ENCODE measurements around the gene GALNT14. TPM values are rescaled to one million over a fixed set of nuclear protein-coding genes. Genes with fewer than 3 reads are reported as not detected.

The GALNT14 gene
- total and polyA plus RNA-seq, 2 of the 13 experiments (the other 11 are each of a cell fraction or from before 2014, with no cell fraction given) = not detected

- POLR2A ChIA-PET = no interaction called here
- no peak for ATAC-seq
These were observed 12.0 kb upstream of the GALNT14 start for GRCh38 chr2:31150120-31150670.

More at GRCh38 chr2:31150120-31150670, 12.0 kb upstream of the GALNT14 start:
- intact Hi-C loops (cut with micrococcal nuclease; ENCODE audit: unreplicated experiment) (no loop called here), in situ Hi-C loops (cut with HindIII; ENCODE audit: extremely low pct_ligation_motif_present, low pct_unique_long_range_greater_than_20kb) (loop anchor here (25.0 kb wide), 1 partner anchor 938 kb away; no protein-coding TSS in a partner anchor)
- Histone ChIP-seq H3K4me1 (ENCODE audit: insufficient read depth, low read length) (no peaks in the 10 kb centered on the region), H3K4me3 (replicated peaks in 1 of 3; ENCODE audit: insufficient read depth in 1 of 3, low read depth in 2 of 3, low read length in 3 of 3) (no peak overlapping the region), H3K27me3 (ENCODE audit: control insufficient read depth in 1 of 2, insufficient read depth in 2 of 2, low read length in 2 of 2) (peaks cover 2 to 10% of the 10 kb centered on the region in 2 experiments; a peak in 2 of 5 replicates), H2AFZ (ENCODE audit: low read length) (no peak overlapping the region), H4K20me1 (ENCODE audit: insufficient read depth, low read length) (no peaks in the 10 kb centered on the region), H3K79me2 (ENCODE audit: insufficient read depth, low read length) (no peaks in the 10 kb centered on the region), H3K4me2 (ENCODE audit: low read depth, low read length) (no peak overlapping the region), H3K27ac (ENCODE audit: extremely low read length, insufficient read depth, low read length) (no peak overlapping the region), H3K9me3 (ENCODE audit: low read length) (no peaks in the 10 kb centered on the region), H3K36me3 (replicated peaks in 1 of 2; ENCODE audit: control insufficient read depth in 1 of 2, insufficient read depth in 2 of 2, low read length in 2 of 2) (no peaks in the 10 kb centered on the region), H3K9ac (ENCODE audit: insufficient read depth, low read depth, low read length) (no peak overlapping the region)
- no TSS peak for BruUV-seq (replicated peaks)
- FAIRE-seq = no peak
- WGBS (ENCODE audit: low lambda C conversion rate) = 2% methylated on average over 6 of the region's 6 CpGs
- no peak for DNase-seq (ENCODE audit: low spot score)
- TF ChIP-seq ZNF24 (IDR thresholded peaks at IDR 0.05) = no peak
- no peak for TF ChIP-seq IKZF1 (IDR thresholded peaks at IDR 0.05)
- TF ChIP-seq KAT7 (CRISPR knock-in tag; IDR thresholded peaks at IDR 0.05; ENCODE audit: borderline replicate concordance) = no peak
- no peak for TF ChIP-seq TCF7 (IDR thresholded peaks at IDR 0.05; ENCODE audit: low read depth)
- TF ChIP-seq SUZ12 (IDR thresholded peaks at IDR 0.05; ENCODE audit: low read depth, low read length) = no peak
- no peak for TF ChIP-seq ZFP37 (CRISPR knock-in tag; IDR thresholded peaks at IDR 0.05; ENCODE audit: borderline replicate concordance)
- TF ChIP-seq KDM5A (IDR thresholded peaks at IDR 0.05; ENCODE audit: borderline replicate concordance, low read length) = no peak
- no peak for TF ChIP-seq SIX1 (CRISPR knock-in tag; IDR thresholded peaks at IDR 0.05; ENCODE audit: borderline replicate concordance)
- no peak for TF ChIP-seq ZNF382 (CRISPR knock-in tag; IDR thresholded peaks at IDR 0.05; ENCODE audit: borderline replicate concordance)
- TF ChIP-seq STAT5B (CRISPR knock-in tag; IDR thresholded peaks at IDR 0.05) = no peak
- no peak for TF ChIP-seq ZNF879 (CRISPR knock-in tag; IDR thresholded peaks at IDR 0.05)
- TF ChIP-seq NRL (CRISPR knock-in tag; IDR thresholded peaks at IDR 0.05; ENCODE audit: borderline replicate concordance) = no peak
- no peak for TF ChIP-seq KLF12 (CRISPR knock-in tag; IDR thresholded peaks at IDR 0.05; ENCODE audit: borderline replicate concordance)
- TF ChIP-seq SKIL (CRISPR knock-in tag; IDR thresholded peaks at IDR 0.05; ENCODE audit: borderline replicate concordance) = no peak
- TF ChIP-seq, protein P1, sequence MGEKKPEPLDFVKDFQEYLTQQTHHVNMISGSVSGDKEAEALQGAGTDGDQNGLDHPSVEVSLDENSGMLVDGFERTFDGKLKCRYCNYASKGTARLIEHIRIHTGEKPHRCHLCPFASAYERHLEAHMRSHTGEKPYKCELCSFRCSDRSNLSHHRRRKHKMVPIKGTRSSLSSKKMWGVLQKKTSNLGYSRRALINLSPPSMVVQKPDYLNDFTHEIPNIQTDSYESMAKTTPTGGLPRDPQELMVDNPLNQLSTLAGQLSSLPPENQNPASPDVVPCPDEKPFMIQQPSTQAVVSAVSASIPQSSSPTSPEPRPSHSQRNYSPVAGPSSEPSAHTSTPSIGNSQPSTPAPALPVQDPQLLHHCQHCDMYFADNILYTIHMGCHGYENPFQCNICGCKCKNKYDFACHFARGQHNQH (CRISPR knock-in tag; IDR thresholded peaks at IDR 0.05) = no peak
- TF ChIP-seq ZNF7 (CRISPR knock-in tag; IDR thresholded peaks at IDR 0.05) = no peak
- TF ChIP-seq, protein P2, sequence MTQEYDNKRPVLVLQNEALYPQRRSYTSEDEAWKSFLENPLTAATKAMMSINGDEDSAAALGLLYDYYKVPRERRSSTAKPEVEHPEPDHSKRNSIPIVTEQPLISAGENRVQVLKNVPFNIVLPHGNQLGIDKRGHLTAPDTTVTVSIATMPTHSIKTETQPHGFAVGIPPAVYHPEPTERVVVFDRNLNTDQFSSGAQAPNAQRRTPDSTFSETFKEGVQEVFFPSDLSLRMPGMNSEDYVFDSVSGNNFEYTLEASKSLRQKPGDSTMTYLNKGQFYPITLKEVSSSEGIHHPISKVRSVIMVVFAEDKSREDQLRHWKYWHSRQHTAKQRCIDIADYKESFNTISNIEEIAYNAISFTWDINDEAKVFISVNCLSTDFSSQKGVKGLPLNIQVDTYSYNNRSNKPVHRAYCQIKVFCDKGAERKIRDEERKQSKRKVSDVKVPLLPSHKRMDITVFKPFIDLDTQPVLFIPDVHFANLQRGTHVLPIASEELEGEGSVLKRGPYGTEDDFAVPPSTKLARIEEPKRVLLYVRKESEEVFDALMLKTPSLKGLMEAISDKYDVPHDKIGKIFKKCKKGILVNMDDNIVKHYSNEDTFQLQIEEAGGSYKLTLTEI (CRISPR knock-in tag; conservative IDR thresholded peaks at IDR 0.05) = no peak
- TF ChIP-seq CENPT (CRISPR knock-in tag; IDR thresholded peaks at IDR 0.05; ENCODE audit: low read depth) = no peak
- TF ChIP-seq PTBP1 (IDR thresholded peaks at IDR 0.05; ENCODE audit: low read depth, low read length, poor library complexity, severe bottlenecking) = no peak
- CTCF ChIA-PET (ENCODE audit: low intra/inter-chr PET ratio, low total read pairs) = no interaction called here
